Ishikawa (cell line): ENCODE measurements around the gene CCDC13.

Experiments
- CEBPB ChIP-seq: IDR thresholded peaks from 2 replicates; pipeline ENCODE4 v1.6.1; 2012
- CREB1 ChIP-seq: IDR thresholded peaks from 2 replicates; pipeline ENCODE4 v1.6.1; 2012; ENCODE audit warnings: low read depth
- EGR1 ChIP-seq: IDR thresholded peaks from 2 replicates; pipeline ENCODE4 v1.6.1; 2012
- EP300 ChIP-seq: IDR thresholded peaks from 2 replicates; pipeline ENCODE4 v1.6.1; 2012; ENCODE audit warnings: borderline replicate concordance
- FOXM1 ChIP-seq: IDR thresholded peaks from 2 replicates; pipeline ENCODE4 v1.6.1; 2012; ENCODE audit warnings: low read depth, borderline replicate concordance
- MAX ChIP-seq: IDR thresholded peaks from 2 replicates; pipeline ENCODE4 v1.6.1; 2012
- NFIC ChIP-seq: IDR thresholded peaks from 2 replicates; pipeline ENCODE4 v1.6.1; 2012
- RAD21 ChIP-seq: IDR thresholded peaks from 2 replicates; pipeline ENCODE4 v1.6.1; 2012; ENCODE audit warnings: low read depth
- TAF1 ChIP-seq: IDR thresholded peaks from 2 replicates; pipeline ENCODE4 v1.6.1; 2012; ENCODE audit warnings: low read depth, mild to moderate bottlenecking
- TCF12 ChIP-seq: IDR thresholded peaks from 2 replicates; pipeline ENCODE4 v1.6.1; 2012; ENCODE audit warnings: low read depth
- TEAD4 ChIP-seq: IDR thresholded peaks from 2 replicates; pipeline ENCODE4 v1.6.1; 2012
- YY1 ChIP-seq: IDR thresholded peaks from 2 replicates; pipeline ENCODE4 v1.6.1; 2012; ENCODE audit warnings: low read depth
- ZBTB7A ChIP-seq: IDR thresholded peaks from 2 replicates; pipeline ENCODE4 v1.6.1; 2012; ENCODE audit warnings: low read depth
- TF ChIP-seq, protein P1 (sequence below): IDR thresholded peaks from 2 replicates; pipeline ENCODE4 v1.6.1; 2012; ENCODE audit warnings: low read depth, mild to moderate bottlenecking
- TF ChIP-seq, protein P2 (sequence below): IDR thresholded peaks from 2 replicates; pipeline ENCODE4 v1.6.1; 2012

CCDC13 gene

DNA sequence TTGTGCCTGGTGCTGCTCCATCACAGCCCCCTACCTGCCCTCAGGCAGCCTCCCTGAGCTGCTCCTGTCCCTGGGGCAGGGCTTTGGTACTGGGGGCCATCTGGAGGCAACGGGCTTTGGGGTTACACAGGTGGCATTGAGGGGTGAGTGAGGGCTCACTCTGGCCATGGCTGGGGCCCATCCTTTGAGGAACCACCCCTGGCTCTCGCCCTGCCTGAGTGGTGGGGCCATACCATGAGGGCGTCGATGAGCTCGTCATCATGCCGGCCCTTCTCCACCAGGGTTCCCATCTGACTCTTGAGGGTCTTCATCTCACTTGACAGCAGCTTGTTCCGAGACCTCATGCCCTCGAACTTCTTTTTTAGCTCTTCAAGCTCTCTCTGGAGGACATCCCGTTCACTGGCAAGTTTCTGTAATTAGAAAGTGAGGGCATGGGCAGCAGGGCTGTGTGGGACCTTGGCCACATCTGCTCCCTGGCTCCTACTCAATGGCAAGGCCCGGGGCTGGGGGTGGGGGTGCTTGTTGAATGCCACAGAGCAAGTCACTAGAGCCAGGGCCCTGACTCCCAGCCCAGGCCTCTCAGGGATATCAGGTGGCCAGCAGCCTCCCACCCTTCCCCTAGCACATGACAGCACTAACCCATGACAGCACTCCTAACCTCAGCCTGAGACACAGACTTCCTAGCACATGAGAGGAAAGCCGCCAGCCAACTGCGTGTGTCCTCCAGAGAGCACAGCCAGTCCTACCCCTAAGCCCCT lies 33.5 kb downstream of the CCDC13 start:
- TF ChIP-seq TCF12 (no peak), CREB1 (no peak), NFIC (no peak), FOXM1 (no peak), EP300 (no peak), ZBTB7A (no peak), TEAD4 (no peak), CEBPB (no peak), YY1 (no peak), RAD21 (no peak), EGR1 (no peak), MAX (no peak), TAF1 (no peak)
- TF ChIP-seq, protein P1, sequence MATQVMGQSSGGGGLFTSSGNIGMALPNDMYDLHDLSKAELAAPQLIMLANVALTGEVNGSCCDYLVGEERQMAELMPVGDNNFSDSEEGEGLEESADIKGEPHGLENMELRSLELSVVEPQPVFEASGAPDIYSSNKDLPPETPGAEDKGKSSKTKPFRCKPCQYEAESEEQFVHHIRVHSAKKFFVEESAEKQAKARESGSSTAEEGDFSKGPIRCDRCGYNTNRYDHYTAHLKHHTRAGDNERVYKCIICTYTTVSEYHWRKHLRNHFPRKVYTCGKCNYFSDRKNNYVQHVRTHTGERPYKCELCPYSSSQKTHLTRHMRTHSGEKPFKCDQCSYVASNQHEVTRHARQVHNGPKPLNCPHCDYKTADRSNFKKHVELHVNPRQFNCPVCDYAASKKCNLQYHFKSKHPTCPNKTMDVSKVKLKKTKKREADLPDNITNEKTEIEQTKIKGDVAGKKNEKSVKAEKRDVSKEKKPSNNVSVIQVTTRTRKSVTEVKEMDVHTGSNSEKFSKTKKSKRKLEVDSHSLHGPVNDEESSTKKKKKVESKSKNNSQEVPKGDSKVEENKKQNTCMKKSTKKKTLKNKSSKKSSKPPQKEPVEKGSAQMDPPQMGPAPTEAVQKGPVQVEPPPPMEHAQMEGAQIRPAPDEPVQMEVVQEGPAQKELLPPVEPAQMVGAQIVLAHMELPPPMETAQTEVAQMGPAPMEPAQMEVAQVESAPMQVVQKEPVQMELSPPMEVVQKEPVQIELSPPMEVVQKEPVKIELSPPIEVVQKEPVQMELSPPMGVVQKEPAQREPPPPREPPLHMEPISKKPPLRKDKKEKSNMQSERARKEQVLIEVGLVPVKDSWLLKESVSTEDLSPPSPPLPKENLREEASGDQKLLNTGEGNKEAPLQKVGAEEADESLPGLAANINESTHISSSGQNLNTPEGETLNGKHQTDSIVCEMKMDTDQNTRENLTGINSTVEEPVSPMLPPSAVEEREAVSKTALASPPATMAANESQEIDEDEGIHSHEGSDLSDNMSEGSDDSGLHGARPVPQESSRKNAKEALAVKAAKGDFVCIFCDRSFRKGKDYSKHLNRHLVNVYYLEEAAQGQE: no peak
- TF ChIP-seq, protein P2, sequence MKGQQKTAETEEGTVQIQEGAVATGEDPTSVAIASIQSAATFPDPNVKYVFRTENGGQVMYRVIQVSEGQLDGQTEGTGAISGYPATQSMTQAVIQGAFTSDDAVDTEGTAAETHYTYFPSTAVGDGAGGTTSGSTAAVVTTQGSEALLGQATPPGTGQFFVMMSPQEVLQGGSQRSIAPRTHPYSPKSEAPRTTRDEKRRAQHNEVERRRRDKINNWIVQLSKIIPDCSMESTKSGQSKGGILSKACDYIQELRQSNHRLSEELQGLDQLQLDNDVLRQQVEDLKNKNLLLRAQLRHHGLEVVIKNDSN: no peak

DNA sequence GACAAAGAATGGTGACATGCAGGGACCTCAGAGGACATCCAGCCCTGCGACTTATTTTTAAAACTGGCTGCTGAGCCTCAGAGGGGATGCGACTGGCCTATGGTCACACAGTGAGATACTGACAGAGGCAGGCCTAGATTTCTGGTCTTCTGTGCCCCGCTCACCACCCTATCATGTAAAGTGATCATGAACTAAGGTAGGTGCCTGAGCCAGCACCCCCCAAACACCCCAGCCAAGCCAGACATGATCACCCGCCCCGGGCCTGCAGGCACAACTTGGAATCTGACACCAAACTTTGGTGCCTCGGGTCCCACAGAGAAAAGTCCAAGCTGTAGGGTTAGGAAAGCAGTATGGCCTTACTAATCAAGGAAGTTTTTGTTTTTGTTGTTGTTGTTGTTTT lies 36.5 kb downstream of the CCDC13 start:
- no peak for TF ChIP-seq TEAD4
- TF ChIP-seq FOXM1: no peak
- TF ChIP-seq TAF1: no peak
- TF ChIP-seq MAX: no peak
- TF ChIP-seq RAD21: no peak
- no peak for TF ChIP-seq NFIC
- no peak for TF ChIP-seq CREB1
- TF ChIP-seq ZBTB7A: no peak
- no peak for TF ChIP-seq CEBPB
- TF ChIP-seq EP300: no peak
- TF ChIP-seq, protein P1: no peak
- no peak for TF ChIP-seq EGR1
- no peak for TF ChIP-seq YY1

- no peak for TF ChIP-seq EP300
- TF ChIP-seq EGR1: no peak
- TF ChIP-seq, protein P2: no peak
- no peak for TF ChIP-seq TEAD4
- TF ChIP-seq ZBTB7A: no peak
- TF ChIP-seq, protein P1: no peak
- TF ChIP-seq YY1: no peak
- no peak for TF ChIP-seq CEBPB
- no peak for TF ChIP-seq NFIC
- TF ChIP-seq MAX: no peak
- TF ChIP-seq FOXM1: no peak
- TF ChIP-seq CREB1: no peak
- TF ChIP-seq RAD21: no peak
- no peak for TF ChIP-seq TCF12
Observed at GRCh38 chr3:42736081-42736480, 37.0 kb downstream of the CCDC13 start.

DNA sequence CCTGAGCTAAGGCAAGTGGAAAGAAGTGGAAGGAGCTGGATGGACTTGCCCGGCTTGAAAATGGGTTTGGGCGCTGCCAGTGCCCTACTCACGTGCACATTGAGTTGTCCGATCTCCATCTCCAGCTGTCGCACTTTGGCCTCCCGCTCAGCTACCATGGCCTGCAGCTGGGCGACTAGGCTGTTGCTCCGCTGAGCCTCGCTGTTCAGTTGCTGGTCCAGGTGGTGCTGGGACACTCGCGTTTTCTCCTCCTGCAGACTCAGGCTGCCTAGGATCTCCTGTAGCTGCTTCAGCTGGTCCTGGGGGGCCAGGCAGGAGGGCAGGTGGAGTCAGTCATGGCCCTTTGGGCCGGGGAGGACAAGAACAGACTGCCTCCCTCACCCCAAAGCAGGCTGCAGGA lies 37.4 kb downstream of the CCDC13 start:
- TF ChIP-seq, protein P1: no peak
- no peak for TF ChIP-seq CEBPB
- no peak for TF ChIP-seq TCF12
- TF ChIP-seq YY1: no peak
- TF ChIP-seq ZBTB7A: no peak
- TF ChIP-seq FOXM1: no peak
- no peak for TF ChIP-seq TAF1
- TF ChIP-seq, protein P2: no peak
- TF ChIP-seq EGR1: no peak
- no peak for TF ChIP-seq MAX
- no peak for TF ChIP-seq TEAD4
- TF ChIP-seq RAD21: no peak
- TF ChIP-seq CREB1: no peak
- TF ChIP-seq EP300: no peak
- no peak for TF ChIP-seq NFIC
